GM23248 (cell line): ENCODE measurements around the gene LRRTM1.

Experiments
- EZH2 ChIP-seq: fragments of 200-600 bp; sonication (generic); IDR thresholded peaks from 2 replicates; pipeline ENCODE4 v1.6.1; 2018; ENCODE audit warnings: antibody characterized with exemption, mild to moderate bottlenecking; ENCODE audit not compliant: insufficient read depth, poor library complexity, severe bottlenecking
- EZH2phosphoT487 ChIP-seq: fragments of 200-600 bp; sonication (generic); IDR thresholded peaks from 2 replicates; pipeline ENCODE4 v1.6.1; 2018; ENCODE audit warnings: antibody characterized with exemption, moderate library complexity, mild to moderate bottlenecking, low read depth; ENCODE audit not compliant: insufficient read depth

DNA sequence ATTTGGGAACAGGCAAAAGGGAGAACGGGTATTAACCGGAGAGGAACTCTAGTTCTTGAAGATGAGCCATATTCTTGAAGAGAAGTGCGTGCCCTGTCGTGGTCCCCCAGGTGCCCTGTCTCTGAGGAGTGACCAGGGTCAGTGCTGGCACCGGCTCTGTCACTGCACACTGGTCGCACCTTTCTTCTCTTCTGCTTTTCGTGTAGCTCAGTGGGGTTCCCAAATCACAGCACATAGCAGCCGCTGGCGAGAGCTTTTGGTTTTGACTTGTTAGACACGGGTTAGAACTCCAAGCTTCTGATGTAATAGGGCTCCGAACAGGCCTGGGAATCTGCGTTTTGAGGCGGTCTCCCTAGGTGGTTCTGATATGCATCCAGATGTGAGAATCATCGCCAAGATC is 18.4 kb upstream of the LRRTM1 start:
- TF ChIP-seq EZH2 = no peak
- no peak for TF ChIP-seq EZH2phosphoT487
